ENCODE results near the gene PFDN6.

- TF ChIP-seq CTCF (IDR thresholded peaks at IDR 0.05) (no peak), POLR2A (IDR thresholded peaks at IDR 0.05) (no peak)
These were observed 28.4 kb downstream of the PFDN6 start, which contains the start of gene ZBTB22 for GRCh38 chr6:33317669-33318425.
